Transverse colon (tissue), 3 donors: ENCODE data around the gene PLB1.

Source experiments
- EP300 ChIP-seq: sonication (generic); formaldehyde crosslinking; IDR thresholded peaks from one replicate; pipeline ENCODE4 v1.6.1; 2017; ENCODE audit warnings: antibody characterized with exemption, low read depth
- POLR2A ChIP-seq: fragments of 450-650 bp; IDR thresholded peaks from one replicate; pipeline ENCODE4 v1.6.1; 2016; ENCODE audit warnings: antibody characterized with exemption, mild to moderate bottlenecking, moderate library complexity
- TF ChIP-seq, protein P1 (sequence below), 5 experiments: fragments of 200-600 bp in 3 of 5; fragments of 450-650 bp in 2 of 5; sonication (generic) in 3 of 5; IDR thresholded peaks; 1 replicate in 2 of 5; 2 replicates in 3 of 5; pipeline ENCODE4 v1.5.1; 2016 to 2017; ENCODE audit warnings: antibody characterized with exemption in 5 of 5, inconsistent platforms in 3 of 5, mild to moderate bottlenecking in 2 of 5, moderate library complexity in 1 of 5

DNA sequence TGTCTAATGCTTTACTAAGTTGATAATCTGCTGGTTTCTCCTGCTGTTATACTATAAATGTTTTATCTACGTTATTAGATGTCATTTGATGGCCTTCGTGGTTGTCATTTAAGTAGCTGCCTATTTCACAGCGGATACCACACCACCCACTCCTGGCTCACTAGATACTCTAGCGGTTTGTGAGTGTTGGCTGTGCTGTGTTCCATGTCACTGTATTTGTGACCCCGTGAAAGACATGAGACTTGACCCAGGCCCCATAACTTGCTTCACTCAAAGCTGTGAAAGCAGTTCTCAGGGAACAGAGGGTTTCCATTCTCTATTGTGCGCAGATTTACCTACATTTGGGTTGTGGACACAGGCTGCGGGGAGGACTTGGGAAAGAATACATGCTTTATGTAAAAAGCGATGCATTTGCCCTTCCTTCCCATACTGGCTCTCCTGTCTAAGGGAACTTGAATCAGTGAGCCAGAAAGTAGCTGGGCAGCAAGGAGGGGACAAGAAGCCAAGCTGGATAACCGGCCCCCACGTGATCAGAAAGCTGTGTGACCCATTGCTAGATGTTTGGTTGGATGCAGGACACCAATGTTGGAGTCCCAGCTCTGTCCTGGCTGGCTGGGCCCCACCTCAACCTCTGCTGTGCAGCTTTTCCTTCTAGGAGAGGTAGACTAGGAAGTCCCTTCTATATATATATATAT, 52.2 kb downstream of the PLB1 start:
- TF ChIP-seq, protein P1, sequence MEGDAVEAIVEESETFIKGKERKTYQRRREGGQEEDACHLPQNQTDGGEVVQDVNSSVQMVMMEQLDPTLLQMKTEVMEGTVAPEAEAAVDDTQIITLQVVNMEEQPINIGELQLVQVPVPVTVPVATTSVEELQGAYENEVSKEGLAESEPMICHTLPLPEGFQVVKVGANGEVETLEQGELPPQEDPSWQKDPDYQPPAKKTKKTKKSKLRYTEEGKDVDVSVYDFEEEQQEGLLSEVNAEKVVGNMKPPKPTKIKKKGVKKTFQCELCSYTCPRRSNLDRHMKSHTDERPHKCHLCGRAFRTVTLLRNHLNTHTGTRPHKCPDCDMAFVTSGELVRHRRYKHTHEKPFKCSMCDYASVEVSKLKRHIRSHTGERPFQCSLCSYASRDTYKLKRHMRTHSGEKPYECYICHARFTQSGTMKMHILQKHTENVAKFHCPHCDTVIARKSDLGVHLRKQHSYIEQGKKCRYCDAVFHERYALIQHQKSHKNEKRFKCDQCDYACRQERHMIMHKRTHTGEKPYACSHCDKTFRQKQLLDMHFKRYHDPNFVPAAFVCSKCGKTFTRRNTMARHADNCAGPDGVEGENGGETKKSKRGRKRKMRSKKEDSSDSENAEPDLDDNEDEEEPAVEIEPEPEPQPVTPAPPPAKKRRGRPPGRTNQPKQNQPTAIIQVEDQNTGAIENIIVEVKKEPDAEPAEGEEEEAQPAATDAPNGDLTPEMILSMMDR (IDR thresholded peaks at IDR 0.05), result no peak
- no peak for TF ChIP-seq POLR2A
- no peak for TF ChIP-seq EP300
